Coronary artery (tissue), 2 donors: Measurements from ENCODE around the gene NIPSNAP3A.

ENCODE experiments used
- DNase-seq: peaks from one replicate; pipeline ENCODE4 v3.0.0-alpha.2; 2017; ENCODE audit warnings: low spot score
- H3K27ac ChIP-seq, 2 donors: fragments of 200-600 bp; sonication (generic); one replicate each; pipeline ENCODE4 v1.5.1; 2016 to 2019
- H3K4me3 ChIP-seq: fragments of 200-600 bp; sonication (generic); 2 replicates; pipeline ENCODE4 v1.5.1; 2016; ENCODE audit warnings: mild to moderate bottlenecking, moderate library complexity
- TF ChIP-seq, protein P1 (sequence below): fragments of 200-600 bp; sonication (generic); IDR thresholded peaks from one replicate; pipeline ENCODE4 v1.5.1; 2019; ENCODE audit warnings: antibody characterized with exemption

NIPSNAP3A gene

DNA sequence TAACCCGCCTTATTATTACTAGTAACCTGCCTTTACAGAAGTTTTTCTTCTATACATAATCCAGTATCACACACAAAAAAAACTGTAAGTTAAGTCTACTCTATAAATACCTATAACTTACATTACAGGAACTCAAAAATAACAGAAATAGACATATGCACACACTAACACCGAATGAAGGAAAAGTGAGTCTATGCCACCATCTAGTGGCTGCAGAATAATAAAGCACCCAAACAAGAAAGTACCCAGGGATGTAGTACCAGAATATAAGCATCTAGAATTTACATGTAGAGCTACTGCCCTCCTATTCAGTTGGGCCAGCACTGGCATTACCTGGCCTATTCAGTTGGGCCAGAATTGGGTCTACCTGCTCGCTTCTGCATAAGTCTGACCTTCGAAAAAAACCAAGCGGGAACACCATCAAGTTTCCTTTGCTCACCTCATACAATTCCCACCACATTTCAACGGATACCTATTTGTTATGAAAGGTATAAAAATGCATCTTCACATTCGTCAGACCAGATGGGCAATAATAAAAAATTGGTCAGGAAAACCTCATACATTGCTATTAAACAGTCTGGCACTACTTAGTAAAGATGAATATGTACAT lies 4.0 kb upstream of the NIPSNAP3A start:
- TF ChIP-seq, protein P1, sequence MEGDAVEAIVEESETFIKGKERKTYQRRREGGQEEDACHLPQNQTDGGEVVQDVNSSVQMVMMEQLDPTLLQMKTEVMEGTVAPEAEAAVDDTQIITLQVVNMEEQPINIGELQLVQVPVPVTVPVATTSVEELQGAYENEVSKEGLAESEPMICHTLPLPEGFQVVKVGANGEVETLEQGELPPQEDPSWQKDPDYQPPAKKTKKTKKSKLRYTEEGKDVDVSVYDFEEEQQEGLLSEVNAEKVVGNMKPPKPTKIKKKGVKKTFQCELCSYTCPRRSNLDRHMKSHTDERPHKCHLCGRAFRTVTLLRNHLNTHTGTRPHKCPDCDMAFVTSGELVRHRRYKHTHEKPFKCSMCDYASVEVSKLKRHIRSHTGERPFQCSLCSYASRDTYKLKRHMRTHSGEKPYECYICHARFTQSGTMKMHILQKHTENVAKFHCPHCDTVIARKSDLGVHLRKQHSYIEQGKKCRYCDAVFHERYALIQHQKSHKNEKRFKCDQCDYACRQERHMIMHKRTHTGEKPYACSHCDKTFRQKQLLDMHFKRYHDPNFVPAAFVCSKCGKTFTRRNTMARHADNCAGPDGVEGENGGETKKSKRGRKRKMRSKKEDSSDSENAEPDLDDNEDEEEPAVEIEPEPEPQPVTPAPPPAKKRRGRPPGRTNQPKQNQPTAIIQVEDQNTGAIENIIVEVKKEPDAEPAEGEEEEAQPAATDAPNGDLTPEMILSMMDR, result peak; percentile 60
- no peak for DNase-seq
- Histone ChIP-seq H3K4me3 (no peak overlapping the region), H3K27ac (no peak overlapping the region)

DNA sequence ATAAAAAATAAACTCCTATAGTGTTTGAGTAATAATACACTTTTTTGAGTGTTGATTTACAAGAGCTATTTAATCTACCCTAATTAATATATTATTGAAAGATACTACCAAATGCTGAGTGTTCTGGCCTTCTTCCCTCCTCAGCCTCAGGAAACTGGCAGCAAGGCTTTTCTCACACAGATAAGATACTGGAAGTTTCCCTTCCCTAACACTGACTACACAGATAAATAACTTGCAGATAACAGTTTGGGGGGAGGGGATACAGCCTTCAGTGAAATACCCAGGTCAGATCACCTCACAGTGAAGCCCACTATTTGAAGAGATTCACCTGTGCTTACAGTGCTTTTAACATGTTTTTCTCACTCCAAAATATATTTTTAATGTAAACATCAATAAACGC lies 1.6 kb upstream of the NIPSNAP3A start:
- DNase-seq, result no peak
- Histone ChIP-seq H3K4me3 (no peak overlapping the region), H3K27ac (no peak overlapping the region)
- TF ChIP-seq, protein P1, result no peak

DNA sequence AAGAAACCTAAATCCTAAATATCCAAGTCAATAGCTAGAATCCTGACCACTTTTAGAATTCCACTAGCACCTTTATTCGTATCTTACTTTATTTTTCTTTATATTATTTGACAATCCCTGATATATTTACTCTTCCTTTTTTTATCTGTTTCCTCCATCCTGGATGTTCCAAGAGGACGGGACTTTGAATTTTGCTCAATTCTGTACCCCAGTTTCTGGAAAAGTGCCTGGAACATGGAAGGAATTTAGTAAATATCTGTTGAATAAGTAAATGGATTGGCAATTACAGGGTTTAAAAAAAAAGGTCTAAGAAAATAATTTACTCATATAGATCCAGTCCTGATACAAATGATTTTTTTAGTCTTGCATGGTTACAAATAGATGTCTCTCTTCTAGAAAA lies 1.2 kb upstream of the NIPSNAP3A start:
- Histone ChIP-seq H3K4me3 (no peak overlapping the region), H3K27ac (no peak overlapping the region)
- no peak for DNase-seq
- TF ChIP-seq, protein P1, result no peak

DNA sequence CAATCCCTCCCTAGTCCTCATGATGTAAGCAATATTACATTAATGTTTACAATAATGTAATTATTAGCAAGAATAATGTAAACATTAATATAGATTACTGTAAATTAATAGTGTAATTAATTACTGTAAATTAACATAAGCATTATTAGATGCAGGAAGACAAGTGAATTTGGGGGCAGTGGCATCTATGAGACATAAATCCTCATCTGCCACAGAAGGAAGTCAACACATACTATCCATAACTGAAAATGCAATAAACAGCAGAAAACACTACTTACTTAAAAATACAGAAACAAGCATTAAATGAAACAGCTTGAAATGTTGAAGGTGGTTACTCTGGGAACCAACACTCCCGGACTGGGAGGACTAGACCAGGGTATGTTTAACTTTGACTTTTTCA lies 685 bp upstream of the NIPSNAP3A start:
- Histone ChIP-seq H3K27ac (peak overlapping the region in 1 of 2 donors; percentile 97), H3K4me3 (peak overlapping the region; percentile 91)
- DNase-seq, result no peak
- TF ChIP-seq, protein P1, result no peak

DNA sequence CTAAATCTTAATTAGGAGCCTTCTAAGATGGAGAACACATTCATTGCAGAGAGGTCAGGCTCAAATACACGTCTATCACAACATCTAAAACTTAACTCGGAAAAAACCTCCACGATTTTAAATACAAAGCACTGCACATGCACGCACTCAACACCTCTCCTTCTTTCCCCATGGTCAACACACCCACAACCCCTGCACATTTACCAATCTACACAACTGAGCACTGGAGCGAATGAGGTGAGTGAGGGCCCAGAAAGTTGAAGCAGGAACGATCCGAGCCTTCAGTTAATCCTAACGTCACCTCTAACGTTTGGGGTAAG lies 278 bp upstream of the NIPSNAP3A start:
- peak overlapping the region; percentile 91 for H3K4me3 ChIP-seq
- TF ChIP-seq, protein P1, result no peak
- peak overlapping the region; percentile 93 to 97 for H3K27ac ChIP-seq
- DNase-seq, result no peak

DNA sequence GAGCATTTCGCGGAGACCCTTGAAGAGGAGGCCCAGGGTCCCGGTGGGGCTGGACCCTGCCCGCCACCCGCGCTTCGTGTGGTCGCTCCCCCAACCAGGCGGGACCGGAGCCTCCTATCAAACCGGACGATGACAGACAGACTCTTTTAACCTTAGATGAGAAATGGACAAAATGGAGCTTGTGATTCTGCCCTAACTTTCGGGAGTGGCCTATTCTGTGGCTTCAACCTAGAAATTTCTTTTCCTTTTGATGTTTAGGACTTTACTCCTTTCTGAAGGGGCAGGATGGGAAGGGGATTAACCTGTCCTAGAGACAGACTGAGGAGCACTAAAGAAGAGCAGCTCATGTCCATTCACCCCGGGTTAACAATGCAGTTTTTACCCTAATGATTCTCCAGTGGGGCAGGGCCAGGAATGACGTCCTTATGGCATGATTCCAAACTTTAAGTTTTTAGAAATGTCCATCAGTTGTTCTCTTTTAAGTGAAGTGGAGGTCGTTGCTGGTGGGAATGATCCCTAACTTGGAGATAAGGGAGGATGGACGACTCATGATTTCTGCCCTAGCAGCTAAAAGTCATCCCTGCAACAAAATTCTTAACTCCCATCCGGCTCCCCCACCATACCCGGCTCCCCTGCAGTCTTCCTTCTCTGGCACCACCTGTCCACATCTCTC lies 1.0 kb downstream of the NIPSNAP3A start:
- TF ChIP-seq, protein P1, result no peak
- Histone ChIP-seq H3K27ac (peak overlapping the region; percentile 93 to 97), H3K4me3 (peak overlapping the region; percentile 91)
- no peak for DNase-seq

DNA sequence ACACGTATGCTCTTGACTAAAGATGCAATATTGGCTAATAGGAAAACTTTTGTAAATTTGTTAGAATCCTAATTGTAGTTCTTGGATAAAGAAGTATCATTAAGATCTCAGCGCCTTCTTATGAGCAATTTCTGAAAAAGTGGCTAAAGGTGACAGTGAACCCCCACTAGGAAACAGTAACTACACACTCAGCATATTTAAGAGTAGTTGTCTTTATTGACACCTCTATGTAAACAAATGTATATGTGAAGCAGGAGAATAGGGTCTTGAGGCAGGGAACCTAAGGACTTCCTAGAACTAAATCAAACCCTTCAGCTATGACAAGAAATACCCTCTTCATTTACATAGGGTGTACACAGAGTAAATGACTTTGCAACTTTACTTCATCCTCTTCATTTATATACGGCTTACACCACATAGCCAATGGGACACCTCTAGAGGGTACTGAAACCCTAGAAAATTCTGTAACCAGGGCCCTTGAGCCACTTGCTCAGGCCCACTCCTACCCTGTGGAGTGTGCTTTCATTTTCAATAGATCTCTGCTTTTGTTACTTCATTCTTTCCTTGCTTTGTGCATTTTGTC lies 2.8 kb downstream of the NIPSNAP3A start:
- H3K27ac ChIP-seq, result no peak overlapping the region
- no peak for DNase-seq
- no peak overlapping the region for H3K4me3 ChIP-seq
- TF ChIP-seq, protein P1, result no peak
